ENCODE results near the gene ERC2. TPM values are rescaled to one million over a fixed set of nuclear protein-coding genes. Genes with fewer than 3 reads are reported as not detected.

Gene ERC2
- total RNA-seq, 1 donor from 2014 or later: 32.5 TPM

- no peak for TF ChIP-seq CTCF (IDR thresholded peaks at IDR 0.05; ENCODE audit: unreplicated experiment)
- Mint-ChIP-seq H3K36me3 (ENCODE audit: insufficient read depth) (no peaks in the 10 kb centered on the region), H3K27ac (no peak overlapping the region), H3K4me3 (ENCODE audit: low read depth) (no peak overlapping the region), H3K27me3 (no peaks in the 10 kb centered on the region), H3K4me1 (ENCODE audit: low read depth) (no peaks in the 10 kb centered on the region), H3K9me3 (ENCODE audit: low read depth) (no peaks in the 10 kb centered on the region)
- no peak for DNase-seq (ENCODE audit: low spot score, unreplicated experiment)
These were observed 555.4 kb downstream of the ERC2 start for GRCh38 chr3:55912880-55913279.

GRCh38 chr3:55911266-55911665 is 557.0 kb downstream of the ERC2 start:
- H3K4me3 Mint-ChIP-seq (ENCODE audit: low read depth): no peak overlapping the region
- no peak for DNase-seq (ENCODE audit: low spot score, unreplicated experiment)
- TF ChIP-seq CTCF (IDR thresholded peaks at IDR 0.05; ENCODE audit: unreplicated experiment): no peak
- H3K9me3 Mint-ChIP-seq (ENCODE audit: low read depth): no peaks in the 10 kb centered on the region
- peaks cover 2% of the 10 kb centered on the region for H3K4me1 Mint-ChIP-seq (ENCODE audit: low read depth)
- H3K36me3 Mint-ChIP-seq (ENCODE audit: insufficient read depth): no peaks in the 10 kb centered on the region
- no peaks in the 10 kb centered on the region for H3K27me3 Mint-ChIP-seq
- H3K27ac Mint-ChIP-seq: no peak overlapping the region

GRCh38 chr3:55910543-55910942 is 557.7 kb downstream of the ERC2 start:
- Mint-ChIP-seq H3K4me1 (ENCODE audit: low read depth) (peaks cover 2% of the 10 kb centered on the region), H3K27me3 (no peaks in the 10 kb centered on the region), H3K36me3 (ENCODE audit: insufficient read depth) (no peaks in the 10 kb centered on the region), H3K27ac (no peak overlapping the region), H3K9me3 (ENCODE audit: low read depth) (no peaks in the 10 kb centered on the region), H3K4me3 (ENCODE audit: low read depth) (no peak overlapping the region)
- no peak for DNase-seq (ENCODE audit: low spot score, unreplicated experiment)
- no peak for TF ChIP-seq CTCF (IDR thresholded peaks at IDR 0.05; ENCODE audit: unreplicated experiment)

GRCh38 chr3:55909373-55909772 is 558.9 kb downstream of the ERC2 start:
- no peaks in the 10 kb centered on the region for H3K27me3 Mint-ChIP-seq
- TF ChIP-seq CTCF (IDR thresholded peaks at IDR 0.05; ENCODE audit: unreplicated experiment): no peak
- H3K36me3 Mint-ChIP-seq (ENCODE audit: insufficient read depth): no peaks in the 10 kb centered on the region
- no peaks in the 10 kb centered on the region for H3K9me3 Mint-ChIP-seq (ENCODE audit: low read depth)
- no peak overlapping the region for H3K27ac Mint-ChIP-seq
- H3K4me1 Mint-ChIP-seq (ENCODE audit: low read depth): peaks cover 2% of the 10 kb centered on the region
- no peak overlapping the region for H3K4me3 Mint-ChIP-seq (ENCODE audit: low read depth)
- no peak for DNase-seq (ENCODE audit: low spot score, unreplicated experiment)

- no peaks in the 10 kb centered on the region for H3K9me3 Mint-ChIP-seq (ENCODE audit: low read depth)
- H3K36me3 Mint-ChIP-seq (ENCODE audit: insufficient read depth): no peaks in the 10 kb centered on the region
- TF ChIP-seq CTCF (IDR thresholded peaks at IDR 0.05; ENCODE audit: unreplicated experiment): no peak
- H3K4me1 Mint-ChIP-seq (ENCODE audit: low read depth): peaks cover 4% of the 10 kb centered on the region
- H3K4me3 Mint-ChIP-seq (ENCODE audit: low read depth): no peak overlapping the region
- no peaks in the 10 kb centered on the region for H3K27me3 Mint-ChIP-seq
- no peak for DNase-seq (ENCODE audit: low spot score, unreplicated experiment)
- H3K27ac Mint-ChIP-seq: no peak overlapping the region
These were observed 560.7 kb downstream of the ERC2 start for GRCh38 chr3:55907616-55908015.
